ENCODE measurements around the gene PTPN4.

- TF ChIP-seq EZH2 (IDR thresholded peaks at IDR 0.05; ENCODE audit: insufficient read depth, poor library complexity, severe bottlenecking) (no peak), EZH2phosphoT487 (IDR thresholded peaks at IDR 0.05; ENCODE audit: insufficient read depth, low read depth) (no peak)
Observed at GRCh38 chr2:119860924-119861323, 101.2 kb downstream of the PTPN4 start.
